ENCODE data around the gene DLG3. TPM values are rescaled to one million over a fixed set of nuclear protein-coding genes. Genes with fewer than 3 reads are reported as not detected.
"Not testable (repeated sequence)": the region's sequence is repeated elsewhere in the genome, so short reads cannot be mapped to it uniquely, and the experiment has no call there.

DLG3 gene
- 10 to 100 TPM; 22.2 to 40.0 (median 32.3) TPM for polyA plus RNA-seq
- long read RNA-seq, donor 1, full-length matches to known transcripts, result 4 of 4 reads
- long read RNA-seq, donor 1, partial matches to known transcripts, result 0 of 4 reads
- long read RNA-seq, donor 1, other reads (novel, unspliced or antisense), result 0 of 4 reads
- long read RNA-seq, donor 2, full-length matches to known transcripts, result 7 of 7 reads
- long read RNA-seq, donor 2, partial matches to known transcripts, result 0 of 7 reads
- long read RNA-seq, donor 2, other reads (novel, unspliced or antisense), result 0 of 7 reads
- long read RNA-seq, donor 3, full-length matches to known transcripts, result 3 of 3 reads
- long read RNA-seq, donor 3, partial matches to known transcripts, result 0 of 3 reads
- long read RNA-seq, donor 3, other reads (novel, unspliced or antisense), result 0 of 3 reads
- long read RNA-seq, donor 4, result 0 reads
- long read RNA-seq, donor 5, result 0 reads
- long read RNA-seq, donor 6, full-length matches to known transcripts, result 4 of 4 reads
- long read RNA-seq, donor 6, partial matches to known transcripts, result 0 of 4 reads
- long read RNA-seq, donor 6, other reads (novel, unspliced or antisense), result 0 of 4 reads
- long read RNA-seq, donor 7, full-length matches to known transcripts, result 3 of 3 reads
- long read RNA-seq, donor 7, partial matches to known transcripts, result 0 of 3 reads
- long read RNA-seq, donor 7, other reads (novel, unspliced or antisense), result 0 of 3 reads
- long read RNA-seq, donor 8, result 0 reads
- long read RNA-seq, donor 9, result 0 reads
- long read RNA-seq, donor 10, full-length matches to known transcripts, result 1 of 1 reads
- long read RNA-seq, donor 10, partial matches to known transcripts, result 0 of 1 reads
- long read RNA-seq, donor 10, other reads (novel, unspliced or antisense), result 0 of 1 reads

DNA sequence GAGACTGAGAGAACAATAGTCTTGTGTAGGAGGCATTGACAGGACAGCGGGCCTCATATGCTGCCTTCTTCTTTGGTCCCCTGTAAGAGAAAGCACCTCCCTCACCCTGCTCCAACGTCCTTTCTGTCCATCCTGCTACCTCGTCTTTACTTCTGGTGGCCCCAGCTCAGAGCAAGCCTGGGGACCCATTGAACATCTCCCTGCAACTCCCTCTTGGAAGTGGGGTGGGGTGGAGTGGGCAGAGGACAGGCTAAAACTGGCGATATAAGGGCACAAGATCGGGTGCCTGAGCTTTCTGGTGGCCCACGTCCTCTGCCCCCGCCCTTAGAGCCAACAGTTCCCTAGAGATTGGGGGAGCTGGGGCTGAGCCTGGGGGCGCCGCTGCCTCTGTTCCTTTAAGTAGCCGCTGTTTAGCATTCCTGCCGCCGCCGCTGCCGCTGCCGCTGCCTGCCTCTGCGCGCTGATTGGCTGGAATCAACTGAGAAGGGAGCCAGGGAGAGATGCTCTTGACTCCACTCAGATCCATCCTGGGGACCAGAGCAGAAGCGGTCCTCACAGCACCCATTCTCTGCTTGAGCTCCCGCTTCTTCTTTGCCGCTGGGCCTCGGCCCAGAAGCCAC, at the start of gene DLG3:
TSS of gene DLG3 (plus strand) at position 510 of the 620 bp plus-strand sequence. CDS start 367 bp downstream, outside the sequence.
- Histone ChIP-seq H3K27me3 (ENCODE audit: control insufficient read depth in 3 of 3, insufficient read depth in 3 of 3, low read length in 3 of 3) (peaks cover 0 to 27% (median 2%) of the 10 kb centered on the region in 3 donors), H3K4me1 (ENCODE audit: control insufficient read depth in 3 of 3, insufficient read depth in 2 of 3, low read depth in 1 of 3, low read length in 2 of 3) (no peaks in the 10 kb centered on the region), H3K27ac (ENCODE audit: low read depth in 1 of 3, low read length in 2 of 3) (no peak within 1 kb of the TSS), H3K36me3 (ENCODE audit: control insufficient read depth in 3 of 3, insufficient read depth in 2 of 3, low read depth in 1 of 3, low read length in 3 of 3) (no peaks in the 10 kb centered on the region), H3K9me3 (ENCODE audit: control insufficient read depth in 2 of 2, insufficient read depth in 1 of 2, low read depth in 1 of 2, low read length in 1 of 2) (no peaks in the 10 kb centered on the region), H3K4me3 (ENCODE audit: low read depth in 1 of 3, low read length in 3 of 3) (peak within 1 kb of the TSS in 1 of 3 donors; percentile 32)
- 8 to 27% (median 9%) methylated on average over 19 to 21 of the region's 21 CpGs for WGBS, 3 donors
- FAIRE-seq (no peak), DNase-seq (peak in 1 of 2 donors; percentile 25)

DNA sequence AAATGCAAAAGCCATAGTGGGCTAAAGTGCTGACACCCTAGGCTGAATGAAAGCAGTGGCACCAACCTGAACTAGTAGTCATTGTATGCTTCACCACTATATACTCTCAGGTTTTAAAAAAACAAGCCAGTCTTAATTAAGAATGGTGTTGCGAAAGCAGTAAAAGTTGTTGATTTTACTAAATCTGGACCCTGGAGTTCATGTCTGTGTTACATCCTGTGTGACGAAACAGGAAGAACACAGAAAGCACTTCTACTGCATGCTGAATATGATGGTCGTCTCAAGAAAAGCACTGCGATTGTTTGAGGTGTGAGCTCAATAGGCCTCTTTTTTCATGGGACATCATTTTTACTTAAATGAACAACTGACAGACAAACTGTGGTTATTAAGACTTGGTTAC, 45.7 kb upstream of the DLG3 start:
- peak overlapping the region in 1 of 3 donors; percentile 45 for H3K27ac ChIP-seq (ENCODE audit: low read depth in 1 of 3, low read length in 2 of 3)
- DNase-seq (peak; percentile 3 to 14), FAIRE-seq (no peak)
- WGBS, 3 donors, result 61 to 82% (median 72%) methylated on average over 4 of the region's 4 CpGs
- H3K27me3 ChIP-seq (ENCODE audit: control insufficient read depth in 3 of 3, insufficient read depth in 3 of 3, low read length in 3 of 3), result no peaks in the 10 kb centered on the region
- no peaks in the 10 kb centered on the region for H3K9me3 ChIP-seq (ENCODE audit: control insufficient read depth in 2 of 2, insufficient read depth in 1 of 2, low read depth in 1 of 2, low read length in 1 of 2)
- no peaks in the 10 kb centered on the region for H3K36me3 ChIP-seq (ENCODE audit: control insufficient read depth in 3 of 3, insufficient read depth in 2 of 3, low read depth in 1 of 3, low read length in 3 of 3)
- H3K4me1 ChIP-seq (ENCODE audit: control insufficient read depth in 3 of 3, insufficient read depth in 2 of 3, low read depth in 1 of 3, low read length in 2 of 3), result no peaks in the 10 kb centered on the region
- no peak overlapping the region for H3K4me3 ChIP-seq (ENCODE audit: low read depth in 1 of 3, low read length in 3 of 3)

DNA sequence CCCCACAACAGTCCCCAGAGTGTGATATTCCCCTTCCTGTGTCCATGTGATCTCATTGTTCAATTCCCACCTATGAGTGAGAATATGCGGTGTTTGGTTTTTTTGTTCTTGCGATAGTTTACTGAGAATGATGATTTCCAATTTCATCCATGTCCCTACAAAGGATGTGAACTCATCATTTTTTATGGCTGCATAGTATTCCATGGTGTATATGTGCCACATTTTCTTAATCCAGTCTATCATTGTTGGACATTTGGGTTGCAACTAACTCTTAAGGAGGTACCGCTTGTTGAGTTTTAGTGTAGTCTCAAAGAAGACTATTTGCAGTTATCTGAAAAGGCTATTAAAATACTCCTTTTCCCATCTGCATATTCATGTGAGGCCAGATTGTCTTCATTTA, 44.5 kb upstream of the DLG3 start:
- H3K9me3 ChIP-seq (ENCODE audit: control insufficient read depth in 2 of 2, insufficient read depth in 1 of 2, low read depth in 1 of 2, low read length in 1 of 2); H3K4me3 ChIP-seq (ENCODE audit: low read depth in 1 of 3, low read length in 3 of 3); DNase-seq; H3K4me1 ChIP-seq (ENCODE audit: control insufficient read depth in 3 of 3, insufficient read depth in 2 of 3, low read depth in 1 of 3, low read length in 2 of 3); H3K27me3 ChIP-seq (ENCODE audit: control insufficient read depth in 3 of 3, insufficient read depth in 3 of 3, low read length in 3 of 3); FAIRE-seq; H3K27ac ChIP-seq (ENCODE audit: low read depth in 1 of 3, low read length in 2 of 3); H3K36me3 ChIP-seq (ENCODE audit: control insufficient read depth in 3 of 3, insufficient read depth in 2 of 3, low read depth in 1 of 3, low read length in 3 of 3): not testable (repeated sequence)
- WGBS, 3 donors, result 95 to 97% (median 97%) methylated on average over 1 of the region's 3 CpGs

DNA sequence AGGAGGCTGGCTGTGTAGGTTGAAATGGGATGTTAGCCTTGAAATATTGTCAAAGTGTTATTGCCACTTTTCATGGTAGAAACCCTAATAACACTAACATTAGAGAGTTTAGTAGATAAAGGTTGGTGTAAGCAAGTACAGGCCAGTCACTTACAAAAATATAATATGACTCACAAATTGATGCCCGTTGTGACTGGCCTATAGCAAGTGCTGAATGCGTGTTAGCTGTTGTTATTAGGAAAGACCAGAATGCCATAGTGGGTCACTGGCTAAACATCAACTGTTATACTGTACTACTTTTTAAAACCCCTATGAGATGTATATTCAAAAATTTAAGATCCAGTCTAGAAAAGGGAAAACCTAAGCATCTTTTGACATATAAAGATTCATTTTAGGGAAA, 41.9 kb upstream of the DLG3 start:
- WGBS, 3 donors, result 73 to 98% (median 90%) methylated on average over 2 of the region's 2 CpGs
- Histone ChIP-seq H3K9me3 (ENCODE audit: control insufficient read depth in 2 of 2, insufficient read depth in 1 of 2, low read depth in 1 of 2, low read length in 1 of 2) (no peaks in the 10 kb centered on the region), H3K4me3 (ENCODE audit: low read depth in 1 of 3, low read length in 3 of 3) (no peak overlapping the region), H3K36me3 (ENCODE audit: control insufficient read depth in 3 of 3, insufficient read depth in 2 of 3, low read depth in 1 of 3, low read length in 3 of 3) (no peaks in the 10 kb centered on the region), H3K4me1 (ENCODE audit: control insufficient read depth in 3 of 3, insufficient read depth in 2 of 3, low read depth in 1 of 3, low read length in 2 of 3) (no peaks in the 10 kb centered on the region), H3K27ac (ENCODE audit: low read depth in 1 of 3, low read length in 2 of 3) (no peak overlapping the region), H3K27me3 (ENCODE audit: control insufficient read depth in 3 of 3, insufficient read depth in 3 of 3, low read length in 3 of 3) (no peaks in the 10 kb centered on the region)
- FAIRE-seq (no peak), DNase-seq (no peak)

DNA sequence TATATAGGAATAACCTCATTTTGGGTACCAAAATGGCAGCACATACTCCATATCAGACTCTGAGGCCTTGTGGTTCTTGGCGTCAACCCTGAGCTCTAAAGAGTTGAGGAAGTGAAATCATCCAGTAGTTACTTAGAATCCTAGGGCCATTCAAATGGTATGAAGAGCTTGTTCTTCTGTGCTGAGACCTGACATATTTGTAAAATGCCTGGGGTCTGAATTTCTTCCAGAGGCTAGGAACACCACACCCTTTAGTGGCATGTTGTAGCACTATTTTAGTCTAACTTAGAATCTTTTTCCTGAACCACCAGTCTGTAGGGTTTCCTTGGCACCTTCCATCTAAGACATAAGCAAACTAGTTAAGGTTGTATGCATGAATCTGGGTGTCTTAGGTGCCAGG, 39.6 kb upstream of the DLG3 start:
- Histone ChIP-seq H3K27me3 (ENCODE audit: control insufficient read depth in 3 of 3, insufficient read depth in 3 of 3, low read length in 3 of 3) (no peaks in the 10 kb centered on the region), H3K27ac (ENCODE audit: low read depth in 1 of 3, low read length in 2 of 3) (no peak overlapping the region), H3K36me3 (ENCODE audit: control insufficient read depth in 3 of 3, insufficient read depth in 2 of 3, low read depth in 1 of 3, low read length in 3 of 3) (no peaks in the 10 kb centered on the region), H3K9me3 (ENCODE audit: control insufficient read depth in 2 of 2, insufficient read depth in 1 of 2, low read depth in 1 of 2, low read length in 1 of 2) (no peaks in the 10 kb centered on the region), H3K4me3 (ENCODE audit: low read depth in 1 of 3, low read length in 3 of 3) (no peak overlapping the region), H3K4me1 (ENCODE audit: control insufficient read depth in 3 of 3, insufficient read depth in 2 of 3, low read depth in 1 of 3, low read length in 2 of 3) (no peaks in the 10 kb centered on the region)
- 79 to 90% (median 79%) methylated on average over 1 of the region's 1 CpG for WGBS, 3 donors
- DNase-seq (no peak), FAIRE-seq (no peak)

DNA sequence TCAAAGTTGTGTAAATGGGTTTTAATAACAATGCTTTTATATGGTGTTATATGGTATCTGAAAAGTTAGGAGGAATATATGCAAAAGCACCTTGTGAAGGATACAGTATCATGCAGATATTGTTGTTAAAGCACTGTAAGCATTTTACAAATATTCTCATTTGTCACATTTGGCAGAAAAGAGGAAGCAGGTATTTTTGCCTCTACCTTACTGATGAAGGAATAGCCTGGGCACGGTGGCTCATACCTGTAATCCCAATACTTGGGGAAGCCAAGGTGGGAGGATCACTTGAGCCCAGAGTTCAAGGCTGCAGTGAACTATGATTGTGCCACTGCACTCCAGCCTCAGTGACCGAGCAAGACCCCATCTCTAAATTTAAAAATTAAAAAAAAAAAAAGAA, 33.7 kb upstream of the DLG3 start:
- Histone ChIP-seq H3K27ac (ENCODE audit: low read depth in 1 of 3, low read length in 2 of 3) (no peak overlapping the region), H3K9me3 (ENCODE audit: control insufficient read depth in 2 of 2, insufficient read depth in 1 of 2, low read depth in 1 of 2, low read length in 1 of 2) (no peaks in the 10 kb centered on the region), H3K36me3 (ENCODE audit: control insufficient read depth in 3 of 3, insufficient read depth in 2 of 3, low read depth in 1 of 3, low read length in 3 of 3) (no peaks in the 10 kb centered on the region), H3K4me3 (ENCODE audit: low read depth in 1 of 3, low read length in 3 of 3) (no peak overlapping the region), H3K4me1 (ENCODE audit: control insufficient read depth in 3 of 3, insufficient read depth in 2 of 3, low read depth in 1 of 3, low read length in 2 of 3) (no peaks in the 10 kb centered on the region), H3K27me3 (ENCODE audit: control insufficient read depth in 3 of 3, insufficient read depth in 3 of 3, low read length in 3 of 3) (no peaks in the 10 kb centered on the region)
- no peak for DNase-seq
- 76 to 95% (median 91%) methylated on average over 2 of the region's 2 CpGs for WGBS, 3 donors
- FAIRE-seq, result no peak

DNA sequence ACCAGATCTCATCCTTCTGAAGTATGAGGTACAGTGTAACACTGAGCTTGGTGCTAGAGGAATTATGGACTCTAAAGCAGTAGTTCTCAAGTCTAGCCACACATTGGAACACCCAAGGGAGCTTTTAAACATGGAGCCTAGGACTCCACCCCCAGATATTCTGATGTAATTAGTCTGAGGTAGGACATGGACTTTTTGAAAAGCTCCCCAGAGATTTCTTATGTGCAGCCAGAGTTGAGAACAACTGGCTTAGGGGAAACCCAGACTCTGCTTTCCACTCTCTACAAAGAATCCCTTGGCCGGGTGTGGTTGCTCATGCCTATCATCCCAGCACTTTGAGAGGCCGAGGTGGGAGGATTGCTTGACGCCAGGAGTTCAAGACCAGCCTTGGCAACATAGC, 33.2 kb upstream of the DLG3 start:
- no peak overlapping the region for H3K4me3 ChIP-seq (ENCODE audit: low read depth in 1 of 3, low read length in 3 of 3)
- 69 to 95% (median 94%) methylated on average over 3 of the region's 3 CpGs for WGBS, 3 donors
- FAIRE-seq, result no peak
- no peaks in the 10 kb centered on the region for H3K4me1 ChIP-seq (ENCODE audit: control insufficient read depth in 3 of 3, insufficient read depth in 2 of 3, low read depth in 1 of 3, low read length in 2 of 3)
- no peaks in the 10 kb centered on the region for H3K27me3 ChIP-seq (ENCODE audit: control insufficient read depth in 3 of 3, insufficient read depth in 3 of 3, low read length in 3 of 3)
- H3K27ac ChIP-seq (ENCODE audit: low read depth in 1 of 3, low read length in 2 of 3), result no peak overlapping the region
- no peaks in the 10 kb centered on the region for H3K9me3 ChIP-seq (ENCODE audit: control insufficient read depth in 2 of 2, insufficient read depth in 1 of 2, low read depth in 1 of 2, low read length in 1 of 2)
- H3K36me3 ChIP-seq (ENCODE audit: control insufficient read depth in 3 of 3, insufficient read depth in 2 of 3, low read depth in 1 of 3, low read length in 3 of 3), result no peaks in the 10 kb centered on the region
- DNase-seq, result no peak

DNA sequence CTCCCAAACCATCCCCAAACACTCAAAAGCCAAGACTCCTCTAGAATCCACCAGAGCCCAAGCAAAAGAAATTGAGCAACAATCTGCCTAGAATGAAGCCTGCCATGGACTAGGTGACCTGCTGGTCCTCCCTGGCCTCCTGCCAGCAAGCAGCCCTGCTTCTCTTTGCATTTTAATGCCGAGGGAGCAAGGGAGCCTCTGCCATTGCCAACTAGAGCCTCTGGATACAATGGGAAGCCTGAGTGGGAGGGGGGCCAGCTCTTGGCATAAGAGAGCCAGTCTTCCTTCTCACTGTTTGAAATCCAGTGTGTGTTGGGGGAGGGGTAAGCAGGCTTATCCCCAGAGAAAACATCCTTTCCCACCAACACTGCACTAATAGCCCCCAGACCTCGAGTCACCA, 23.0 kb upstream of the DLG3 start:
- Histone ChIP-seq H3K36me3 (ENCODE audit: control insufficient read depth in 3 of 3, insufficient read depth in 2 of 3, low read depth in 1 of 3, low read length in 3 of 3) (peaks cover 0 to 3% (median 0%) of the 10 kb centered on the region in 3 donors), H3K27ac (ENCODE audit: low read depth in 1 of 3, low read length in 2 of 3) (no peak overlapping the region), H3K27me3 (ENCODE audit: control insufficient read depth in 3 of 3, insufficient read depth in 3 of 3, low read length in 3 of 3) (no peaks in the 10 kb centered on the region), H3K4me1 (ENCODE audit: control insufficient read depth in 3 of 3, insufficient read depth in 2 of 3, low read depth in 1 of 3, low read length in 2 of 3) (peaks cover 0 to 8% (median 0%) of the 10 kb centered on the region in 3 donors), H3K4me3 (ENCODE audit: low read depth in 1 of 3, low read length in 3 of 3) (no peak overlapping the region), H3K9me3 (ENCODE audit: control insufficient read depth in 2 of 2, insufficient read depth in 1 of 2, low read depth in 1 of 2, low read length in 1 of 2) (no peaks in the 10 kb centered on the region)
- WGBS, 3 donors, result 41 to 55% (median 53%) methylated on average over 2 of the region's 2 CpGs
- no peak for DNase-seq
- FAIRE-seq, result no peak

Data from small intestine (tissue), 16 donors.